Adrenal gland (tissue), 5 donors: ENCODE measurements around the gene EPB41L4B.

Experiments used
- CTCF ChIP-seq, 6 experiments: fragments of 450-650 bp in 4 of 6; fragments of 200-600 bp in 2 of 6; sonication (generic) in 1 of 6; IDR thresholded peaks; 1 replicate in 5 of 6; 2 replicates in 1 of 6; pipeline versions ENCODE4 v1.5.1 to v1.8.0; 2016 to 2021; ENCODE audit warnings: antibody characterized with exemption in 6 of 6, mild to moderate bottlenecking in 2 of 6, moderate library complexity in 1 of 6
- POLR2A ChIP-seq, 2 donors: fragments of 450-650 bp; IDR thresholded peaks; one replicate each; pipeline ENCODE4 v1.6.1; 2017; ENCODE audit warnings: antibody characterized with exemption in 2 of 2, mild to moderate bottlenecking in 2 of 2, moderate library complexity in 1 of 2
- donor health status: DM: no; HTN: no; CAD: no.

GRCh38 chr9:109122726-109123621 is 197.9 kb downstream of the EPB41L4B start:
- TF ChIP-seq CTCF (IDR thresholded peaks at IDR 0.05): no peak
- no peak for TF ChIP-seq POLR2A (IDR thresholded peaks at IDR 0.05)
